ENCODE measurements around the gene SFXN3. TPM values are rescaled to one million over a fixed set of nuclear protein-coding genes. Genes with fewer than 3 reads are reported as not detected.

SFXN3 gene
- total RNA-seq, 6 experiments from 2014 or later, result 44.1 to 57.4 (median 50.5) TPM

- Mint-ChIP-seq H3K4me3 (0 out of 2 replicates have a peak overlapping the region, but pooled peaks have one; percentile 9), H3K27me3 (ENCODE audit: insufficient read depth) (no peaks in the 10 kb centered on the region; the same call in 1 of the 2 replicates), H3K4me1 (ENCODE audit: low read depth) (peaks cover 27% of the 10 kb centered on the region), H3K9me3 (no peaks in the 10 kb centered on the region), H3K36me3 (ENCODE audit: low read depth) (peaks cover 26% of the 10 kb centered on the region), H3K27ac (no peak overlapping the region)
- TF ChIP-seq CTCF (IDR thresholded peaks at IDR 0.05), result no peak
- no peak for DNase-seq
These were observed 41.9 kb upstream of the SFXN3 start for GRCh38 chr10:100989088-100989487.

DNA sequence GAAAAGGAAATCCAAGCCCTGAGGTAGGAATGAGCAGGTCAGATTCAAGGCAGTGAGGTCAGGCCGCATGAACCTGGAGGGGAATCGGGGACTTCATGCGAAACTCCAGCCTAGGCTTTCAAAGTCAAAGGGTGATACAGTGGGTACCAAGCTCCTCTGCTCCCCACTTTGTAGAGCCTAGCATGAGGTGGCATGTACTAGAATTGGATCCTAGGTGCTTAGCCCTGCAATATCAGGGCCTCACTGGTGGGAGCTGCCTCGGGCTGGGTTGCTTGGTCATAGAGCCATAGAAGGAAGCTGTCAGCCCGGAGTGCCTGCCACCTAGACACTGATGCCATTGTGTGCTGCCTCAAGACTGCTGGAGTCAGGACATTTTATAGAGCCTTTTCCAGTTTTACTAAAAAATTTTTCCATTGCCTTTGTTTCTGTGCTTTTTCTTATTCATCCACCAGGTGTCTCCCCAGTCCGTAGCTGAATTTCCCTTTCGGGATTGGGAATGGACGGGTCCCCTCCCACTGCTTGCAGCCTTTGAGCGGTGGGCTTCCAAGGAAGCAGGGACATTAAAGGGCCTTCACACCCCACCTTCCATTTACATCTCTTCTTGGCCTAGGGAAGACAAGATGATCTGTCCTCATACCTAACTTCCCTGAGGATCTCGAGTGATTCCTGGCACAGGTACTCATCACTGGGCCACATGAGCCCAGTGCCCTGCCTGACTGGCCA lies 36.9 kb upstream of the SFXN3 start:
- H3K36me3 Mint-ChIP-seq (ENCODE audit: low read depth), result peaks cover 18% of the 10 kb centered on the region
- no peak overlapping the region for H3K27ac Mint-ChIP-seq
- no peak overlapping the region for H3K4me3 Mint-ChIP-seq
- peak; percentile 88 for TF ChIP-seq CTCF (IDR thresholded peaks at IDR 0.05)
- no peaks in the 10 kb centered on the region; the same call in 1 of the 2 replicates for H3K27me3 Mint-ChIP-seq (ENCODE audit: insufficient read depth)
- H3K9me3 Mint-ChIP-seq, result no peaks in the 10 kb centered on the region
- H3K4me1 Mint-ChIP-seq (ENCODE audit: low read depth), result peaks cover 27% of the 10 kb centered on the region
- peak; percentile 35 for DNase-seq

GRCh38 chr10:100995181-100995580 lies 35.9 kb upstream of the SFXN3 start:
- H3K36me3 Mint-ChIP-seq (ENCODE audit: low read depth), result peaks cover 18% of the 10 kb centered on the region
- H3K4me3 Mint-ChIP-seq, result no peak overlapping the region

GRCh38 chr10:100996678-100997359 lies 34.2 kb upstream of the SFXN3 start:
- no peak for TF ChIP-seq CTCF (IDR thresholded peaks at IDR 0.05)
- peak overlapping the region; percentile 90 for H3K4me3 Mint-ChIP-seq
- DNase-seq, result no peak
- peak overlapping the region; percentile 95 for H3K27ac Mint-ChIP-seq
- H3K4me1 Mint-ChIP-seq (ENCODE audit: low read depth), result peaks cover 34% of the 10 kb centered on the region
- no peaks in the 10 kb centered on the region for H3K9me3 Mint-ChIP-seq
- peaks cover 11% of the 10 kb centered on the region; the same call in 1 of the 2 replicates for H3K36me3 Mint-ChIP-seq (ENCODE audit: low read depth)
- no peaks in the 10 kb centered on the region; the same call in none of the 2 replicates for H3K27me3 Mint-ChIP-seq (ENCODE audit: insufficient read depth)

More at GRCh38 chr10:100995181-100995580, 35.9 kb upstream of the SFXN3 start:
- TF ChIP-seq CTCF (IDR thresholded peaks at IDR 0.05), result no peak
- Mint-ChIP-seq H3K9me3 (no peaks in the 10 kb centered on the region), H3K27me3 (ENCODE audit: insufficient read depth) (no peaks in the 10 kb centered on the region; the same call in 1 of the 2 replicates), H3K27ac (no peak overlapping the region), H3K4me1 (ENCODE audit: low read depth) (peaks cover 27% of the 10 kb centered on the region)
- DNase-seq, result no peak

DNA sequence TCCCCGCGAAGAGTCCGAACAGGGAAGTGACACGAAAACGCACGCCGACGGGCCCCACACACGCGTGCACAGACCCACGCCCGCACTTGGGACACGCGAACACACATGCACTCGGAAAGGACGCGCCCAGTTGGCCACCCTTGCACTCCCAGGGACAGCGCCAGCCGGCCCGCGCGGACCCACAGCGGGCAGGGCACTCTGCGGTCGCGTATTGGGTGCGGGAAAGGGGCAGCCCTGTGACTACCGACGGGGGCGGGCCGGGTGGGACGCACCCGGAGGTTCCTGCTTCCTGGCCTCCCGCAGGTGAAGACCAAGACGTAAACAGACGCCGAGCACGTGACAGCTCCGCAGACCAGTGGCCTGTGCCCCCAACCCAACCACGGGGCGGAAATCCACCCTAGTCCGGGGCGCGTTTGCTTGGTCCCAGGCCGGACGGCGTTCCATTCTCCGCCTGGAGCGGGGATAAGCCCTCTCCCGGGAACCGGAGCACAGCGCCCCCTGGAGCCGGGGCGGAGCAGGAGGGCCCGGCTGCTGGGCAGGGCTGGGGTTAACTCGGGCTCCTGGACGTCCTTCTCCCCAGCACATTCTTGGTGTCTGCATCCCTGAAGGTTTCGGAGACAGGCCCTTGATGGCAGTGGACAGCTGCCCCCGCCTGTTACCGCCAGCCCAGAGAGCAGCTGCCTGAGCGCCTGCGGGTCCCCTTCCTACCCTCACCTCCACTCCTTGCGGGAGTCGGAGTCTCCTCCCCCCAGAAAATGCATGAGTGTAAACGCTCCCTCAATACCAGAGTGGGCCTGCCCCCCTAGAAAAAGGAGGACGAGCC lies 33.5 kb upstream of the SFXN3 start:
- peak; percentile 97 for TF ChIP-seq CTCF (IDR thresholded peaks at IDR 0.05)
- Mint-ChIP-seq H3K4me1 (ENCODE audit: low read depth) (peaks cover 34% of the 10 kb centered on the region), H3K36me3 (ENCODE audit: low read depth) (peaks cover 11% of the 10 kb centered on the region; the same call in 1 of the 2 replicates), H3K27me3 (ENCODE audit: insufficient read depth) (no peaks in the 10 kb centered on the region; the same call in none of the 2 replicates), H3K4me3 (peak overlapping the region; percentile 90), H3K27ac (peak overlapping the region; percentile 95), H3K9me3 (no peaks in the 10 kb centered on the region)
- peak; percentile 69 for DNase-seq

All from HFFc6 (cell line).